Mucosa of stomach (tissue), 1 donor: Measurements from ENCODE around the gene PLA2G15.

Experiments used
- H3K27me3 ChIP-seq: one replicate; pipeline ENCODE4 v1.7.0; 2013; ENCODE audit warnings: mild to moderate bottlenecking, low read length; ENCODE audit not compliant: control insufficient read depth, insufficient read depth
- H3K36me3 ChIP-seq: one replicate; pipeline ENCODE4 v1.7.0; 2013; ENCODE audit warnings: low read length; ENCODE audit not compliant: control insufficient read depth, insufficient read depth
- H3K4me1 ChIP-seq: one replicate; pipeline ENCODE4 v1.7.0; 2013; ENCODE audit warnings: mild to moderate bottlenecking, low read length; ENCODE audit not compliant: control insufficient read depth, insufficient read depth
- H3K4me3 ChIP-seq: one replicate; pipeline ENCODE4 v1.7.0; 2013; ENCODE audit warnings: low read length
- H3K9ac ChIP-seq: one replicate; pipeline ENCODE4 v1.7.0; 2013; ENCODE audit warnings: mild to moderate bottlenecking, low read length, moderate library complexity
- H3K9me3 ChIP-seq: one replicate; pipeline ENCODE4 v1.7.0; 2013; ENCODE audit warnings: mild to moderate bottlenecking, low read length, moderate library complexity; ENCODE audit not compliant: control insufficient read depth
- donor health status: Pancreatic carcinoma.

The PLA2G15 gene

GRCh38 chr16:68275611-68276191, 30.5 kb downstream of the PLA2G15 start:
- no peak overlapping the region for H3K4me3 ChIP-seq
- H3K27me3 ChIP-seq, result no peaks in the 10 kb centered on the region
- no peak overlapping the region for H3K9ac ChIP-seq
- no peaks in the 10 kb centered on the region for H3K36me3 ChIP-seq
- no peaks in the 10 kb centered on the region for H3K9me3 ChIP-seq
- peaks cover 30% of the 10 kb centered on the region for H3K4me1 ChIP-seq

GRCh38 chr16:68276223-68276622, 31.1 kb downstream of the PLA2G15 start:
- Histone ChIP-seq H3K4me1 (peaks cover 30% of the 10 kb centered on the region), H3K36me3 (no peaks in the 10 kb centered on the region), H3K9ac (no peak overlapping the region), H3K27me3 (no peaks in the 10 kb centered on the region), H3K4me3 (no peak overlapping the region), H3K9me3 (no peaks in the 10 kb centered on the region)

- Histone ChIP-seq H3K27me3 (no peaks in the 10 kb centered on the region), H3K4me1 (peaks cover 14% of the 10 kb centered on the region), H3K4me3 (no peak overlapping the region), H3K9me3 (no peaks in the 10 kb centered on the region), H3K9ac (no peak overlapping the region), H3K36me3 (no peaks in the 10 kb centered on the region)
Observed at GRCh38 chr16:68279726-68280558, 34.8 kb downstream of the PLA2G15 start.

GRCh38 chr16:68281368-68282063, 36.3 kb downstream of the PLA2G15 start:
- no peak overlapping the region for H3K4me3 ChIP-seq
- H3K27me3 ChIP-seq, result no peaks in the 10 kb centered on the region
- no peaks in the 10 kb centered on the region for H3K36me3 ChIP-seq
- H3K4me1 ChIP-seq, result peaks cover 6% of the 10 kb centered on the region
- no peaks in the 10 kb centered on the region for H3K9me3 ChIP-seq
- no peak overlapping the region for H3K9ac ChIP-seq

GRCh38 chr16:68282064-68282452, 36.9 kb downstream of the PLA2G15 start:
- H3K9ac ChIP-seq, result no peak overlapping the region
- no peak overlapping the region for H3K4me3 ChIP-seq
- H3K9me3 ChIP-seq, result no peaks in the 10 kb centered on the region
- peaks cover 6% of the 10 kb centered on the region for H3K4me1 ChIP-seq
- no peaks in the 10 kb centered on the region for H3K36me3 ChIP-seq
- H3K27me3 ChIP-seq, result no peaks in the 10 kb centered on the region

GRCh38 chr16:68283346-68283745, 38.2 kb downstream of the PLA2G15 start:
- Histone ChIP-seq H3K27me3 (no peaks in the 10 kb centered on the region), H3K9ac (no peak overlapping the region), H3K9me3 (no peaks in the 10 kb centered on the region), H3K36me3 (no peaks in the 10 kb centered on the region), H3K4me1 (peaks cover 15% of the 10 kb centered on the region), H3K4me3 (no peak overlapping the region)

- Histone ChIP-seq H3K9me3 (no peaks in the 10 kb centered on the region), H3K4me1 (peaks cover 15% of the 10 kb centered on the region), H3K4me3 (no peak overlapping the region), H3K27me3 (no peaks in the 10 kb centered on the region), H3K36me3 (no peaks in the 10 kb centered on the region), H3K9ac (no peak overlapping the region)
Observed at GRCh38 chr16:68283801-68284598, 38.8 kb downstream of the PLA2G15 start.

- Histone ChIP-seq H3K36me3 (no peaks in the 10 kb centered on the region), H3K27me3 (no peaks in the 10 kb centered on the region), H3K4me3 (no peak overlapping the region), H3K4me1 (peaks cover 13% of the 10 kb centered on the region), H3K9ac (no peak overlapping the region), H3K9me3 (no peaks in the 10 kb centered on the region)
Observed at GRCh38 chr16:68284847-68285246, 39.7 kb downstream of the PLA2G15 start.

GRCh38 chr16:68285683-68286082, 40.5 kb downstream of the PLA2G15 start:
- Histone ChIP-seq H3K4me3 (no peak overlapping the region), H3K9me3 (no peaks in the 10 kb centered on the region), H3K4me1 (peaks cover 9% of the 10 kb centered on the region), H3K9ac (no peak overlapping the region), H3K36me3 (peaks cover 2% of the 10 kb centered on the region), H3K27me3 (no peaks in the 10 kb centered on the region)

- Histone ChIP-seq H3K27me3 (no peaks in the 10 kb centered on the region), H3K4me3 (no peak overlapping the region), H3K9me3 (no peaks in the 10 kb centered on the region), H3K9ac (no peak overlapping the region), H3K4me1 (peaks cover 9% of the 10 kb centered on the region), H3K36me3 (peaks cover 5% of the 10 kb centered on the region)
Observed at GRCh38 chr16:68286153-68287074, 41.2 kb downstream of the PLA2G15 start.
